Keratinocyte (primary cell): ENCODE measurements around the gene SPG7. TPM values are rescaled to one million over a fixed set of nuclear protein-coding genes. Genes with fewer than 3 reads are reported as not detected.
"Not testable (repeated sequence)": the region's sequence is repeated elsewhere in the genome, so short reads cannot be mapped to it uniquely, and the experiment has no call there.

Experiments
- DNase-seq: peaks from one replicate; pipeline ENCODE4 v3.0.0-alpha.2; 2011; ENCODE audit warnings: low read depth, missing footprints, low spot score
- FAIRE-seq: peaks from 2 replicates; lab custom pipeline; 2011; peaks lifted over from hg19 to GRCh38; lab: Jason Lieb, UNC
- H2AFZ ChIP-seq: 2 replicates; pipeline ENCODE4 v1.6.0; 2012; ENCODE audit warnings: low read length, control low read depth, inconsistent platforms; ENCODE audit not compliant: control insufficient read depth
- H3K27ac ChIP-seq: 2 replicates; pipeline ENCODE4 v1.5.1; 2011; ENCODE audit warnings: low read length; ENCODE audit not compliant: control insufficient read depth, insufficient read depth
- H3K27me3 ChIP-seq: 3 replicates; pipeline ENCODE4 v1.6.0; 2011; ENCODE audit warnings: low read length; ENCODE audit not compliant: control insufficient read depth, insufficient read depth; ENCODE audit errors: extremely low read depth
- H3K36me3 ChIP-seq, 2 experiments: 2 replicates in 1 of 2; 3 replicates in 1 of 2; pipeline ENCODE4 v1.5.1; 2011; ENCODE audit warnings: low read length in 2 of 2, mild to moderate bottlenecking in 1 of 2; ENCODE audit not compliant: control insufficient read depth in 2 of 2, insufficient read depth in 2 of 2; ENCODE audit errors: extremely low read depth in 1 of 2
- H3K4me1 ChIP-seq: 3 replicates; pipeline ENCODE4 v1.5.1; 2011; ENCODE audit warnings: low read length; ENCODE audit not compliant: control insufficient read depth, insufficient read depth; ENCODE audit errors: extremely low read depth
- H3K4me2 ChIP-seq: 3 replicates; pipeline ENCODE4 v1.6.0; 2011; ENCODE audit warnings: low read depth, low read length; ENCODE audit not compliant: control insufficient read depth, insufficient read depth; ENCODE audit errors: extremely low read depth
- H3K4me3 ChIP-seq, 3 experiments: fragments of 200-600 bp in 1 of 3; sonication (generic) in 1 of 3; 2 replicates in 2 of 3; 3 replicates in 1 of 3; pipeline ENCODE4 v1.5.1; 2011 to 2016; ENCODE audit warnings: low read length in 3 of 3, mild to moderate bottlenecking in 3 of 3, control low read depth in 2 of 3, inconsistent platforms in 1 of 3, low read depth in 1 of 3, mixed read lengths in 1 of 3, mixed run types in 1 of 3, moderate library complexity in 1 of 3; ENCODE audit not compliant: control insufficient read depth in 2 of 3, insufficient read depth in 2 of 3; ENCODE audit errors: extremely low read depth in 1 of 3
- H3K79me2 ChIP-seq: 2 replicates; pipeline ENCODE4 v1.6.0; 2012; ENCODE audit warnings: low read length; ENCODE audit not compliant: control insufficient read depth, insufficient read depth
- H3K9ac ChIP-seq: 3 replicates; pipeline ENCODE4 v1.6.0; 2011; ENCODE audit warnings: low read length; ENCODE audit not compliant: control insufficient read depth, insufficient read depth; ENCODE audit errors: extremely low read depth
- H3K9me1 ChIP-seq: 3 replicates; pipeline ENCODE4 v1.6.0; 2011; ENCODE audit warnings: low read length; ENCODE audit not compliant: control insufficient read depth, insufficient read depth; ENCODE audit errors: extremely low read depth
- H3K9me3 ChIP-seq: 2 replicates; pipeline ENCODE4 v1.5.1; 2012; ENCODE audit warnings: low read depth, low read length; ENCODE audit not compliant: control insufficient read depth
- H4K20me1 ChIP-seq: 3 replicates; pipeline ENCODE4 v1.6.0; 2011; ENCODE audit warnings: low read length; ENCODE audit not compliant: control insufficient read depth, insufficient read depth; ENCODE audit errors: extremely low read depth
- EZH2 ChIP-seq: IDR thresholded peaks from one replicate; pipeline ENCODE4 v1.6.1; 2012; ENCODE audit warnings: inconsistent platforms, mild to moderate bottlenecking, low read length, moderate library complexity
- dilution Hi-C: fragments of 300-500 bp; cut with MboI; formaldehyde crosslinking; loops from one replicate; pipeline ENCODE4 v1.7.0; 2020; ENCODE audit warnings: low sequenced_read_pairs; ENCODE audit not compliant: extremely low pct_ligation_motif_present
- polyA plus RNA-seq, 5 experiments: library from polyadenylated mRNA; depleted of rRNA in 3 of 5; stranded (reverse) in 3 of 5; stranded (forward) in 1 of 5; unstranded in 1 of 5; fragments of >200 nt; gene quantifications; 1 replicate in 1 of 5; 2 replicates in 3 of 5; 3 replicates in 1 of 5; pipeline versions ENCODE4 v1.2.1 to v1.2.3, GENCODE V29; 2011 to 2012; ENCODE audit warnings: missing spikeins in 2 of 5, low read depth in 1 of 5, low replicate concordance in 1 of 5
- TF ChIP-seq, protein P1 (sequence below), 3 experiments: IDR thresholded peaks in 1 of 3; conservative IDR thresholded peaks in 1 of 3; optimal IDR thresholded peaks in 1 of 3; 2 replicates in 2 of 3; 3 replicates in 1 of 3; pipeline versions ENCODE3 to v1.5.1; 2011; ENCODE audit warnings: low read length in 3 of 3, mild to moderate bottlenecking in 3 of 3, moderate library complexity in 2 of 3, control low read depth in 1 of 3, inconsistent platforms in 1 of 3; ENCODE audit not compliant: insufficient read depth in 2 of 3; ENCODE audit errors: extremely low read depth in 1 of 3

SPG7 gene
- polyA plus RNA-seq, 1 donor (not counting 4 experiments of a cell fraction or from before 2014, with no cell fraction given) = 45.2 TPM

DNA sequence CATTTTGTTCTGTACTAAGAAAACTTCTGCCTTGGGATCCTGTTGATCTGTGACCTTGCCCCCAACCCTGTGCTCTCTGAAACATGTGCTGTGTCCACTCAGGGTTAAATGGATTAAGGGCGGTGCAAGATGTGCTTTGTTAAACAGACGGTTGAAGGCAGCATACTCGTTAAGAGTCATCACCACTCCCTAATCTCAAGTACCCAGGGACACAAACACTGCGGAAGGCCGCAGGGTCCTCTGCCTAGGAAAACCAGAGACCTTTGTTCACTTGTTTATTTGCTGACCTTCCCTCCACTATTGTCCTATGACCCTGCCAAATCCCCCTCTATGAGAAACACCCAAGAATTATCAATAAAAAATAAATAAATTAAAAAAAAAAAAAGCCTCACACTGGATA is 44.9 kb upstream of the SPG7 start:
- H3K4me3 ChIP-seq, FAIRE-seq, H3K4me2 ChIP-seq, H3K9me3 ChIP-seq, H3K9ac ChIP-seq, H3K27ac ChIP-seq, dilution Hi-C loops, H2AFZ ChIP-seq, H3K27me3 ChIP-seq, H3K9me1 ChIP-seq, H3K36me3 ChIP-seq, DNase-seq: not testable (repeated sequence)
- Histone ChIP-seq H3K79me2 (peaks cover 90% of the 10 kb centered on the region), H4K20me1 (peaks cover 47% of the 10 kb centered on the region), H3K4me1 (peaks cover 11% of the 10 kb centered on the region)

- no peaks in the 10 kb centered on the region for H3K9me3 ChIP-seq
- H3K4me1 ChIP-seq = peaks cover 13% of the 10 kb centered on the region
- peaks cover 3 to 4% of the 10 kb centered on the region in 2 experiments for H3K36me3 ChIP-seq
- DNase-seq = no peak
- no peak overlapping the region for H3K4me2 ChIP-seq
- no peak for FAIRE-seq
- TF ChIP-seq, protein P1, sequence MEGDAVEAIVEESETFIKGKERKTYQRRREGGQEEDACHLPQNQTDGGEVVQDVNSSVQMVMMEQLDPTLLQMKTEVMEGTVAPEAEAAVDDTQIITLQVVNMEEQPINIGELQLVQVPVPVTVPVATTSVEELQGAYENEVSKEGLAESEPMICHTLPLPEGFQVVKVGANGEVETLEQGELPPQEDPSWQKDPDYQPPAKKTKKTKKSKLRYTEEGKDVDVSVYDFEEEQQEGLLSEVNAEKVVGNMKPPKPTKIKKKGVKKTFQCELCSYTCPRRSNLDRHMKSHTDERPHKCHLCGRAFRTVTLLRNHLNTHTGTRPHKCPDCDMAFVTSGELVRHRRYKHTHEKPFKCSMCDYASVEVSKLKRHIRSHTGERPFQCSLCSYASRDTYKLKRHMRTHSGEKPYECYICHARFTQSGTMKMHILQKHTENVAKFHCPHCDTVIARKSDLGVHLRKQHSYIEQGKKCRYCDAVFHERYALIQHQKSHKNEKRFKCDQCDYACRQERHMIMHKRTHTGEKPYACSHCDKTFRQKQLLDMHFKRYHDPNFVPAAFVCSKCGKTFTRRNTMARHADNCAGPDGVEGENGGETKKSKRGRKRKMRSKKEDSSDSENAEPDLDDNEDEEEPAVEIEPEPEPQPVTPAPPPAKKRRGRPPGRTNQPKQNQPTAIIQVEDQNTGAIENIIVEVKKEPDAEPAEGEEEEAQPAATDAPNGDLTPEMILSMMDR (optimal IDR thresholded peaks at IDR 0.05 in 1 of 3, IDR thresholded peaks at IDR 0.05 in 1 of 3, conservative IDR thresholded peaks at IDR 0.05 in 1 of 3; ENCODE audit: extremely low read depth in 1 of 3, insufficient read depth in 2 of 3, low read length in 3 of 3) = no peak
- no peak for TF ChIP-seq EZH2
- no peaks in the 10 kb centered on the region for H3K27me3 ChIP-seq
- peaks cover 91% of the 10 kb centered on the region for H3K79me2 ChIP-seq
- no peak overlapping the region for H3K4me3 ChIP-seq
- H3K9me1 ChIP-seq = no peaks in the 10 kb centered on the region
- no peak overlapping the region for H3K27ac ChIP-seq
- no peak overlapping the region for H2AFZ ChIP-seq
- dilution Hi-C loops = no loop called here
- no peak overlapping the region for H3K9ac ChIP-seq
- peaks cover 50% of the 10 kb centered on the region for H4K20me1 ChIP-seq
These were observed 41.3 kb upstream of the SPG7 start for GRCh38 chr16:89466920-89467319.

DNA sequence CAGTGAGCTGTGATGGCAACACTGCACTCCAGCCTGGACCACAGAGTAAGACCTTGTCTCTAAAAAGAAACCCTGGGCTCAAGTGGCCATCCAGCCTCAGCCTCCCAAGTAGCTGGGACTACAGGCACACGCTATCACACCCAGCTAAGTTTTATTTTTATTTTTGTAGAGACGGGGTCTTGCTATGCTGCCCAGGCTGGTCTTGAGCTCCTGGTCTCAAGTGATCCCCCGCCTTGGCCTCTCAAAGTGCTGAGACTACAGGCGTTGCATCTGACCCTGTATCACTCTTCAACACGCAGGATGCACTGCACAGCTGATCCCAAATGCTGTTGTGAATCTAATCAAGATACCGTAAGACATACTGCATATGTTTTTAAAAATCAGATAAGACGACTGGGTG is 40.8 kb upstream of the SPG7 start:
- peaks cover 17% of the 10 kb centered on the region for H3K4me1 ChIP-seq
- H3K9me1 ChIP-seq = no peaks in the 10 kb centered on the region
- H3K79me2 ChIP-seq = peaks cover 93% of the 10 kb centered on the region
- no peaks in the 10 kb centered on the region for H3K27me3 ChIP-seq
- no peak overlapping the region for H2AFZ ChIP-seq
- dilution Hi-C loops = no loop called here
- peaks cover 3 to 9% of the 10 kb centered on the region in 2 experiments for H3K36me3 ChIP-seq
- no peak overlapping the region for H3K4me2 ChIP-seq
- no peak for FAIRE-seq
- no peak overlapping the region for H3K27ac ChIP-seq
- no peaks in the 10 kb centered on the region for H3K9me3 ChIP-seq
- H3K9ac ChIP-seq = no peak overlapping the region
- DNase-seq = no peak
- no peak overlapping the region for H3K4me3 ChIP-seq
- peaks cover 55% of the 10 kb centered on the region for H4K20me1 ChIP-seq
- TF ChIP-seq EZH2 = no peak
- TF ChIP-seq, protein P1 (optimal IDR thresholded peaks at IDR 0.05 in 1 of 3, IDR thresholded peaks at IDR 0.05 in 1 of 3, conservative IDR thresholded peaks at IDR 0.05 in 1 of 3; ENCODE audit: extremely low read depth in 1 of 3, insufficient read depth in 2 of 3, low read length in 3 of 3) = no peak
